Measurements from ENCODE around the gene EME2. TPM values are rescaled to one million over a fixed set of nuclear protein-coding genes. Genes with fewer than 3 reads are reported as not detected.

The EME2 gene
- total and polyA plus RNA-seq, 4 donors: 1.4 to 9.0 (median 3.0) TPM

DNA sequence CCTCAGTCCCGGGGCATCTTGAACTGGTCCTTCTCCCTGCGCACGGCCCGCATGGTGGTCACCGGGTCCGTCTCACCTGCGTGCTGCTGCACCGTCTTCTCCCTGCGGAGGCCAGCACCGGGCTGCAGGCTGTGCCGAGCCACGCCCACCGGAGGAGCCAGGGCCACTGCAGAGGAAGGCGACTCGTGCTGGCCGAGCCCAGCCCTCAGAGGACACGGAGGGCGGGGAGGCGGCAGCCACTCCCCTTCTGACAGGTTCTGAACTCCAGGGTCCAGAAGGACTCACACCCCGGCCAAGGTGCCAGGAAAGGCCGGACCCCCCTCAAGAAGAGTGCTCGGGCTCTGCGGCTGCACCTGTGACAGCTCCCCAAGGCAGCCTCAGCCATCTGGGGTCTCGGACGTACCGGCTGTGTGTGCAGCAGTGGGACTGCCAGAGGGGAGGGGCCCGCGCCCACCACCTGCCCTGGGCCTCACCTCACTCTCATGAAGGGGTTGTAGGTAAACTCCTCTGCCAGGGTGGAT lies 36.7 kb downstream of the EME2 start:
- no peak overlapping the region for H3K9ac ChIP-seq (ENCODE audit: low read depth in 1 of 2, low read length in 2 of 2)
- TF ChIP-seq JUND (IDR thresholded peaks at IDR 0.05): no peak
- no peak for TF ChIP-seq EGR1 (IDR thresholded peaks at IDR 0.05; ENCODE audit: low read depth in 2 of 2)
- TF ChIP-seq, protein P1, sequence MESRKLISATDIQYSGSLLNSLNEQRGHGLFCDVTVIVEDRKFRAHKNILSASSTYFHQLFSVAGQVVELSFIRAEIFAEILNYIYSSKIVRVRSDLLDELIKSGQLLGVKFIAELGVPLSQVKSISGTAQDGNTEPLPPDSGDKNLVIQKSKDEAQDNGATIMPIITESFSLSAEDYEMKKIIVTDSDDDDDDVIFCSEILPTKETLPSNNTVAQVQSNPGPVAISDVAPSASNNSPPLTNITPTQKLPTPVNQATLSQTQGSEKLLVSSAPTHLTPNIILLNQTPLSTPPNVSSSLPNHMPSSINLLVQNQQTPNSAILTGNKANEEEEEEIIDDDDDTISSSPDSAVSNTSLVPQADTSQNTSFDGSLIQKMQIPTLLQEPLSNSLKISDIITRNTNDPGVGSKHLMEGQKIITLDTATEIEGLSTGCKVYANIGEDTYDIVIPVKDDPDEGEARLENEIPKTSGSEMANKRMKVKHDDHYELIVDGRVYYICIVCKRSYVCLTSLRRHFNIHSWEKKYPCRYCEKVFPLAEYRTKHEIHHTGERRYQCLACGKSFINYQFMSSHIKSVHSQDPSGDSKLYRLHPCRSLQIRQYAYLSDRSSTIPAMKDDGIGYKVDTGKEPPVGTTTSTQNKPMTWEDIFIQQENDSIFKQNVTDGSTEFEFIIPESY (IDR thresholded peaks at IDR 0.05): no peak
- H3K27ac ChIP-seq (ENCODE audit: low read depth in 1 of 2, low read length in 2 of 2): no peak overlapping the region
- H3K4me1 ChIP-seq (ENCODE audit: control insufficient read depth in 4 of 4, insufficient read depth in 4 of 4, low read length in 3 of 4): peaks cover 0 to 17% (median 11%) of the 10 kb centered on the region in 4 donors
- H3K9me3 ChIP-seq (ENCODE audit: control insufficient read depth in 4 of 4, low read length in 3 of 4): no peaks in the 10 kb centered on the region
- 70% methylated on average over 28 of the region's 28 CpGs for WGBS
- peaks cover 13 to 29% (median 25%) of the 10 kb centered on the region in 4 donors for H3K36me3 ChIP-seq (ENCODE audit: control insufficient read depth in 4 of 4, insufficient read depth in 3 of 4, low read depth in 1 of 4, low read length in 3 of 4)
- DNase-seq (ENCODE audit: low spot score): no peak
- no peak overlapping the region for H3K4me3 ChIP-seq (ENCODE audit: low read depth in 1 of 3, low read length in 3 of 3)
- no peaks in the 10 kb centered on the region for H3K27me3 ChIP-seq (ENCODE audit: control insufficient read depth in 4 of 4, insufficient read depth in 4 of 4, low read length in 3 of 4)

DNA sequence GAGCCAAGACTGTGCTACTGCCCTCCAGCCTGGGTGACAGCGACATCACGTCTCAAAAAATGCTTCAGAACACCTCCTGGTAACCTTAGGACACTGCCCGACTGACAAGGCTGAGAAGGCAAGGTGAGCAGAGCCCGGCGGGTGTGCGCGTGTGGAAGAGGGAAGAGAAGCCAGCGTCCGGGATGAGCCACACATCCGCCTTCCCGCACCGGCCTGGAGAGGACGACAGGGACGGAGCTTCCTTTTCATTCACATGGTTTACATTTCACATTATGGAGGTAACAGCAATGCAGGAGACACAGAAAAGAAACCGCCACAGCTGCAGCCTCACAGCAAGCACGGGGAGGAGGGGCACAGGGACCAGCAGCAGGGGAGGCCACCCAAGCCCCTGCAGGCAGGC lies 37.5 kb downstream of the EME2 start:
- Histone ChIP-seq H3K4me1 (ENCODE audit: control insufficient read depth in 4 of 4, insufficient read depth in 4 of 4, low read length in 3 of 4) (peaks cover 0 to 17% (median 12%) of the 10 kb centered on the region in 4 donors), H3K9ac (ENCODE audit: low read depth in 1 of 2, low read length in 2 of 2) (no peak overlapping the region), H3K4me3 (ENCODE audit: low read depth in 1 of 3, low read length in 3 of 3) (no peak overlapping the region), H3K27me3 (ENCODE audit: control insufficient read depth in 4 of 4, insufficient read depth in 4 of 4, low read length in 3 of 4) (no peaks in the 10 kb centered on the region), H3K36me3 (ENCODE audit: control insufficient read depth in 4 of 4, insufficient read depth in 3 of 4, low read depth in 1 of 4, low read length in 3 of 4) (peaks cover 13 to 32% (median 27%) of the 10 kb centered on the region in 4 donors), H3K9me3 (ENCODE audit: control insufficient read depth in 4 of 4, low read length in 3 of 4) (no peaks in the 10 kb centered on the region), H3K27ac (ENCODE audit: low read depth in 1 of 2, low read length in 2 of 2) (no peak overlapping the region)
- 95% methylated on average over 16 of the region's 16 CpGs for WGBS
- TF ChIP-seq SP1 (IDR thresholded peaks at IDR 0.05) (no peak), JUND (IDR thresholded peaks at IDR 0.05) (no peak), RAD21 (IDR thresholded peaks at IDR 0.05) (no peak), TAF1 (conservative IDR thresholded peaks at IDR 0.05) (no peak), GABPA (IDR thresholded peaks at IDR 0.05 in 1 of 2, conservative IDR thresholded peaks at IDR 0.05 in 1 of 2) (no peak), EGR1 (IDR thresholded peaks at IDR 0.05; ENCODE audit: low read depth in 2 of 2) (no peak), YY1 (IDR thresholded peaks at IDR 0.05) (no peak), NR2F2 (IDR thresholded peaks at IDR 0.05) (no peak), HNF4G (IDR thresholded peaks at IDR 0.05) (no peak), FOXA2 (IDR thresholded peaks at IDR 0.05) (no peak)
- TF ChIP-seq, protein P2, sequence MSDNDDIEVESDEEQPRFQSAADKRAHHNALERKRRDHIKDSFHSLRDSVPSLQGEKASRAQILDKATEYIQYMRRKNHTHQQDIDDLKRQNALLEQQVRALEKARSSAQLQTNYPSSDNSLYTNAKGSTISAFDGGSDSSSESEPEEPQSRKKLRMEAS (IDR thresholded peaks at IDR 0.05): no peak
- TF ChIP-seq, protein P3, sequence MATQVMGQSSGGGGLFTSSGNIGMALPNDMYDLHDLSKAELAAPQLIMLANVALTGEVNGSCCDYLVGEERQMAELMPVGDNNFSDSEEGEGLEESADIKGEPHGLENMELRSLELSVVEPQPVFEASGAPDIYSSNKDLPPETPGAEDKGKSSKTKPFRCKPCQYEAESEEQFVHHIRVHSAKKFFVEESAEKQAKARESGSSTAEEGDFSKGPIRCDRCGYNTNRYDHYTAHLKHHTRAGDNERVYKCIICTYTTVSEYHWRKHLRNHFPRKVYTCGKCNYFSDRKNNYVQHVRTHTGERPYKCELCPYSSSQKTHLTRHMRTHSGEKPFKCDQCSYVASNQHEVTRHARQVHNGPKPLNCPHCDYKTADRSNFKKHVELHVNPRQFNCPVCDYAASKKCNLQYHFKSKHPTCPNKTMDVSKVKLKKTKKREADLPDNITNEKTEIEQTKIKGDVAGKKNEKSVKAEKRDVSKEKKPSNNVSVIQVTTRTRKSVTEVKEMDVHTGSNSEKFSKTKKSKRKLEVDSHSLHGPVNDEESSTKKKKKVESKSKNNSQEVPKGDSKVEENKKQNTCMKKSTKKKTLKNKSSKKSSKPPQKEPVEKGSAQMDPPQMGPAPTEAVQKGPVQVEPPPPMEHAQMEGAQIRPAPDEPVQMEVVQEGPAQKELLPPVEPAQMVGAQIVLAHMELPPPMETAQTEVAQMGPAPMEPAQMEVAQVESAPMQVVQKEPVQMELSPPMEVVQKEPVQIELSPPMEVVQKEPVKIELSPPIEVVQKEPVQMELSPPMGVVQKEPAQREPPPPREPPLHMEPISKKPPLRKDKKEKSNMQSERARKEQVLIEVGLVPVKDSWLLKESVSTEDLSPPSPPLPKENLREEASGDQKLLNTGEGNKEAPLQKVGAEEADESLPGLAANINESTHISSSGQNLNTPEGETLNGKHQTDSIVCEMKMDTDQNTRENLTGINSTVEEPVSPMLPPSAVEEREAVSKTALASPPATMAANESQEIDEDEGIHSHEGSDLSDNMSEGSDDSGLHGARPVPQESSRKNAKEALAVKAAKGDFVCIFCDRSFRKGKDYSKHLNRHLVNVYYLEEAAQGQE (IDR thresholded peaks at IDR 0.05): no peak
- TF ChIP-seq, protein P4, sequence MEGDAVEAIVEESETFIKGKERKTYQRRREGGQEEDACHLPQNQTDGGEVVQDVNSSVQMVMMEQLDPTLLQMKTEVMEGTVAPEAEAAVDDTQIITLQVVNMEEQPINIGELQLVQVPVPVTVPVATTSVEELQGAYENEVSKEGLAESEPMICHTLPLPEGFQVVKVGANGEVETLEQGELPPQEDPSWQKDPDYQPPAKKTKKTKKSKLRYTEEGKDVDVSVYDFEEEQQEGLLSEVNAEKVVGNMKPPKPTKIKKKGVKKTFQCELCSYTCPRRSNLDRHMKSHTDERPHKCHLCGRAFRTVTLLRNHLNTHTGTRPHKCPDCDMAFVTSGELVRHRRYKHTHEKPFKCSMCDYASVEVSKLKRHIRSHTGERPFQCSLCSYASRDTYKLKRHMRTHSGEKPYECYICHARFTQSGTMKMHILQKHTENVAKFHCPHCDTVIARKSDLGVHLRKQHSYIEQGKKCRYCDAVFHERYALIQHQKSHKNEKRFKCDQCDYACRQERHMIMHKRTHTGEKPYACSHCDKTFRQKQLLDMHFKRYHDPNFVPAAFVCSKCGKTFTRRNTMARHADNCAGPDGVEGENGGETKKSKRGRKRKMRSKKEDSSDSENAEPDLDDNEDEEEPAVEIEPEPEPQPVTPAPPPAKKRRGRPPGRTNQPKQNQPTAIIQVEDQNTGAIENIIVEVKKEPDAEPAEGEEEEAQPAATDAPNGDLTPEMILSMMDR (IDR thresholded peaks at IDR 0.05; ENCODE audit: low read depth, low read length, missing input control): no peak
- DNase-seq (ENCODE audit: low spot score): no peak

Data from liver (tissue), 9 donors.